Stimulated activated CD4-positive, alpha-beta T cell treated with anti-CD3 and anti-CD28 coated beads, Interleukin-12 subunit alpha, Interleukin-12 subunit beta, amount 100 ng/mL, for 48 hours (primary cell): ENCODE measurements around the gene LRFN2.

Source experiments
- DNase-seq, 3 donors: peaks; one replicate each; pipeline ENCODE4 v3.0.0-alpha.2; 2020; ENCODE audit warnings: low read depth in 2 of 3, low spot score in 1 of 3

The LRFN2 gene

GRCh38 chr6:40586369-40587201 is 579 bp downstream of the LRFN2 start:
- DNase-seq = no peak

- no peak for DNase-seq
Observed at GRCh38 chr6:40585651-40586269, 1.4 kb downstream of the LRFN2 start.

- no peak for DNase-seq
Observed at GRCh38 chr6:40585223-40585622, 1.9 kb downstream of the LRFN2 start.

GRCh38 chr6:40584741-40585140 is 2.4 kb downstream of the LRFN2 start:
- no peak for DNase-seq

- DNase-seq = no peak
Observed at GRCh38 chr6:40583709-40584108, 3.5 kb downstream of the LRFN2 start.

GRCh38 chr6:40582892-40583291 is 4.3 kb downstream of the LRFN2 start:
- DNase-seq = no peak

- DNase-seq = no peak
Observed at GRCh38 chr6:40579101-40579500, 8.1 kb downstream of the LRFN2 start.

GRCh38 chr6:40577672-40578071 is 9.5 kb downstream of the LRFN2 start:
- no peak for DNase-seq

GRCh38 chr6:40573221-40573620 is 13.9 kb downstream of the LRFN2 start:
- no peak for DNase-seq

- no peak for DNase-seq
Observed at GRCh38 chr6:40569162-40569910, 17.8 kb downstream of the LRFN2 start.

- no peak for DNase-seq
Observed at GRCh38 chr6:40568062-40568708, 19.0 kb downstream of the LRFN2 start.

- no peak for DNase-seq
Observed at GRCh38 chr6:40563111-40563510, 24.1 kb downstream of the LRFN2 start.

GRCh38 chr6:40559056-40559455 is 28.1 kb downstream of the LRFN2 start:
- no peak for DNase-seq

- DNase-seq = no peak
Observed at GRCh38 chr6:40558102-40558501, 29.1 kb downstream of the LRFN2 start.

- no peak for DNase-seq
Observed at GRCh38 chr6:40556881-40557280, 30.3 kb downstream of the LRFN2 start.

- no peak for DNase-seq
Observed at GRCh38 chr6:40556023-40556422, 31.1 kb downstream of the LRFN2 start.

- no peak for DNase-seq
Observed at GRCh38 chr6:40555092-40555491, 32.1 kb downstream of the LRFN2 start.

GRCh38 chr6:40552941-40553340 is 34.2 kb downstream of the LRFN2 start:
- no peak for DNase-seq

GRCh38 chr6:40551966-40552505 is 35.1 kb downstream of the LRFN2 start:
- no peak for DNase-seq

GRCh38 chr6:40550202-40551101 is 36.7 kb downstream of the LRFN2 start:
- peak in 2 of 3 donors; percentile 6 to 12 for DNase-seq
